CD4-positive, alpha-beta memory T cell (primary cell): Measurements from ENCODE around the gene ALKBH2. TPM values are rescaled to one million over a fixed set of nuclear protein-coding genes. Genes with fewer than 3 reads are reported as not detected.

ENCODE experiments used
- CTCF ChIA-PET: fragments of 350-600 bp; sonication (Branson Sonifier 250); formaldehyde crosslinking; loops from one replicate; lab custom pipeline; 2021; ENCODE audit warnings: inconsistent platforms; ENCODE audit not compliant: partially characterized antibody; lab: Charles Lee
- POLR2A ChIA-PET: fragments of 350-600 bp; sonication (Branson Sonifier 250); formaldehyde crosslinking; loops from one replicate; lab custom pipeline; 2021; ENCODE audit not compliant: partially characterized antibody; lab: Charles Lee
- DNase-seq, 5 donors: peaks; one replicate each; pipeline versions ENCODE4 v3.0.0 to v3.0.0-alpha.2; 2020 to 2022; ENCODE audit warnings: mixed read lengths in 1 of 5
- H3K27ac ChIP-seq: one replicate; pipeline ENCODE4 v1.7.0; 2013; ENCODE audit warnings: low read depth, low read length
- H3K27me3 ChIP-seq: 2 replicates; pipeline ENCODE4 v1.7.0; 2013; ENCODE audit warnings: mild to moderate bottlenecking, low read length, moderate library complexity; ENCODE audit not compliant: insufficient read depth
- H3K36me3 ChIP-seq: 2 replicates; pipeline ENCODE4 v1.7.0; 2013; ENCODE audit warnings: mild to moderate bottlenecking, low read length, moderate library complexity; ENCODE audit not compliant: insufficient read depth
- H3K4me1 ChIP-seq: 2 replicates; pipeline ENCODE4 v1.7.0; 2013; ENCODE audit warnings: mild to moderate bottlenecking, low read length, moderate library complexity; ENCODE audit not compliant: insufficient read depth
- H3K4me3 ChIP-seq, 2 donors: one replicate each; pipeline ENCODE4 v1.7.0; 2013; ENCODE audit warnings: low read length in 2 of 2, mild to moderate bottlenecking in 1 of 2
- H3K9me3 ChIP-seq, 2 donors: one replicate each; pipeline ENCODE4 v1.7.0; 2013; ENCODE audit warnings: low read length in 2 of 2, control low read depth in 1 of 2; ENCODE audit not compliant: control insufficient read depth in 1 of 2
- H3K27ac Mint-ChIP-seq, 7 donors: one replicate each; pipeline ENCODE4 v1.8.0; 2020 to 2021; ENCODE audit warnings: mixed read lengths in 7 of 7, mild to moderate bottlenecking in 6 of 7, inconsistent platforms in 3 of 7, moderate library complexity in 3 of 7
- H3K27me3 Mint-ChIP-seq, 2 donors: one replicate each; pipeline ENCODE4 v1.8.0; 2020 to 2021; ENCODE audit warnings: mixed read lengths in 2 of 2
- H3K36me3 Mint-ChIP-seq, 2 donors: one replicate each; pipeline ENCODE4 v1.8.0; 2020 to 2021; ENCODE audit warnings: mixed read lengths in 2 of 2, inconsistent platforms in 1 of 2, mild to moderate bottlenecking in 1 of 2
- H3K4me1 Mint-ChIP-seq, 4 donors: one replicate each; pipeline ENCODE4 v1.8.0; 2020 to 2021; ENCODE audit warnings: mixed read lengths in 4 of 4, mild to moderate bottlenecking in 1 of 4
- H3K4me3 Mint-ChIP-seq, 8 donors: one replicate each; pipeline ENCODE4 v1.8.0; 2020 to 2021; ENCODE audit warnings: mixed read lengths in 8 of 8, mild to moderate bottlenecking in 7 of 8, moderate library complexity in 6 of 8, inconsistent platforms in 3 of 8
- H3K9me3 Mint-ChIP-seq, 8 donors: one replicate each; pipeline ENCODE4 v1.8.0; 2020 to 2021; ENCODE audit warnings: mixed read lengths in 8 of 8, mild to moderate bottlenecking in 5 of 8, inconsistent platforms in 3 of 8, moderate library complexity in 1 of 8
- intact Hi-C: fragments of 100-400 bp; cut with micrococcal nuclease; formaldehyde crosslinking; loops from one replicate; pipeline ENCODE4 v1.15.1; 2023
- polyA plus RNA-seq, 2 donors: library from polyadenylated mRNA; unstranded; fragments of 300-500 nt; fragmentation: Illumina TruSeq; gene quantifications; one replicate each; pipeline ENCODE4 v1.2.3, GENCODE V29; 2021
- total RNA-seq, 2 experiments: library from RNA; stranded (reverse); gene quantifications; one replicate each; pipeline ENCODE4 v1.2.3, GENCODE V29; 2021

ALKBH2 gene
- total and polyA plus RNA-seq, 4 experiments from 2014 or later = 12.9 to 16.4 (median 14.7) TPM

GRCh38 chr12:109092497-109093021, 713 bp downstream of the ALKBH2 start:
- Histone ChIP-seq H3K9me3 (no peaks in the 10 kb centered on the region), H3K4me1 (peaks cover 26% of the 10 kb centered on the region), H3K27me3 (no peaks in the 10 kb centered on the region), H3K4me3 (peak overlapping the region; percentile 62 to 75), H3K27ac (peak overlapping the region; percentile 60), H3K36me3 (peaks cover 19% of the 10 kb centered on the region)
- intact Hi-C loops = loop anchor here (1.0 to 10.0 kb wide), 9 partner anchors 40 to 1332 kb away; partner anchors contain the start of genes ISCU, PRDM4, SELPLG and SSH1
- Mint-ChIP-seq H3K36me3 (peaks cover 7 to 33% of the 10 kb centered on the region in 2 donors), H3K27me3 (no peaks in the 10 kb centered on the region), H3K9me3 (no peaks in the 10 kb centered on the region), H3K4me1 (peaks cover 21 to 49% (median 30%) of the 10 kb centered on the region in 4 donors), H3K4me3 (peak overlapping the region; percentile 84 to 91 (median 86)), H3K27ac (peak overlapping the region; percentile 86 to 97 (median 95))
- no peak for DNase-seq
- CTCF ChIA-PET = interaction anchor here (0.9 to 4.3 kb wide), 14 partner anchors 8 to 428 kb away, joined by 3 to 57 read pairs (median 7); partner anchors contain the start of gene USP30
- POLR2A ChIA-PET = interaction anchor here (0.9 to 1.8 kb wide), 4 partner anchors 38 to 531 kb away, joined by 4 to 6 read pairs (median 6); partner anchors contain the start of genes ISCU, SART3, SSH1 and USP30

DNA sequence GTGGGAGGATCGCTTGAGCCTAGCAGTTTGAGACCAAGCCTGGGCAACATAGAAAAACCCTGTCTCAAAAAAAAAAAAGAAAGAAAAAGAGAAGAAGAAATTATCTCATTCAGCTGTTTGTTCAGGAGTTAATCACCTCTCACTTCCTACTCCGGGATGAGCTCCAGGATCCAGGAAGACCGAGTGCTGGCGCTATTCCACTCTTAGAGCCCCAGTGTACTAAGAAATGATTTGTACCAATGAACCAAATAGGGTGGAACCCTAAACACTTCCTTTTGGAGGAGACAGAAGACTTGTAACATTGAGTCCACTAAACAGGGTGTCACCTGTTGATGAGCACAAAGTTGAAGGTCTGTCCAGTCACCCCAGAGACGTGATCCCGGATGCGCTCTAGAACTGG, 3.6 kb downstream of the ALKBH2 start:
- H3K4me1 ChIP-seq = peaks cover 22% of the 10 kb centered on the region
- no peaks in the 10 kb centered on the region for H3K9me3 ChIP-seq
- Mint-ChIP-seq H3K27me3 (no peaks in the 10 kb centered on the region), H3K27ac (peak overlapping the region in 3 of 7 donors; percentile 47 to 90 (median 61)), H3K4me1 (peaks cover 20 to 37% (median 28%) of the 10 kb centered on the region in 4 donors), H3K4me3 (no peak overlapping the region), H3K9me3 (no peaks in the 10 kb centered on the region), H3K36me3 (peaks cover 24 to 51% of the 10 kb centered on the region in 2 donors)
- DNase-seq = no peak
- ChIA-PET CTCF (interaction anchor here (1.0 kb wide), 1 partner anchor 9 kb away, joined by 4 read pairs; no protein-coding TSS in a partner anchor), POLR2A (no interaction called here)
- no peaks in the 10 kb centered on the region for H3K27me3 ChIP-seq
- peaks cover 40% of the 10 kb centered on the region for H3K36me3 ChIP-seq
- H3K27ac ChIP-seq = no peak overlapping the region
- intact Hi-C loops = loop anchor here (10.0 kb wide), 1 partner anchor 455 kb away; the partner anchor contains the start of gene SELPLG
- no peak overlapping the region for H3K4me3 ChIP-seq

GRCh38 chr12:109088818-109089217, 4.5 kb downstream of the ALKBH2 start:
- Histone ChIP-seq H3K27ac (no peak overlapping the region), H3K4me1 (peaks cover 21% of the 10 kb centered on the region), H3K36me3 (peaks cover 40% of the 10 kb centered on the region), H3K27me3 (no peaks in the 10 kb centered on the region), H3K4me3 (no peak overlapping the region), H3K9me3 (no peaks in the 10 kb centered on the region)
- H3K9me3 Mint-ChIP-seq = no peaks in the 10 kb centered on the region
- no peak overlapping the region for H3K4me3 Mint-ChIP-seq
- DNase-seq = no peak
- H3K36me3 Mint-ChIP-seq = peaks cover 30 to 52% of the 10 kb centered on the region in 2 donors
- ChIA-PET POLR2A (no interaction called here), CTCF (no interaction called here)
- H3K4me1 Mint-ChIP-seq = peaks cover 16 to 33% (median 23%) of the 10 kb centered on the region in 4 donors
- H3K27me3 Mint-ChIP-seq = no peaks in the 10 kb centered on the region
- H3K27ac Mint-ChIP-seq = peak overlapping the region in 4 of 7 donors; percentile 19 to 76 (median 60)
- intact Hi-C loops = no loop called here

- POLR2A ChIA-PET = interaction anchor here (1.0 to 1.8 kb wide), 2 partner anchors 12 to 34 kb away, joined by 3 to 5 read pairs; partner anchors contain the start of gene USP30
- no peak overlapping the region for H3K4me3 Mint-ChIP-seq
- intact Hi-C loops = no loop called here
- H3K27me3 ChIP-seq = no peaks in the 10 kb centered on the region
- peaks cover 44 to 62% of the 10 kb centered on the region in 2 donors for H3K36me3 Mint-ChIP-seq
- CTCF ChIA-PET = interaction anchor here (0.6 to 1.4 kb wide), 5 partner anchors 8 to 203 kb away, joined by 3 to 4 read pairs (median 3); no protein-coding TSS in a partner anchor
- H3K9me3 ChIP-seq = no peaks in the 10 kb centered on the region
- no peak overlapping the region for H3K27ac ChIP-seq
- no peak overlapping the region for H3K27ac Mint-ChIP-seq
- H3K4me1 ChIP-seq = peaks cover 8% of the 10 kb centered on the region
- peaks cover 6 to 17% (median 10%) of the 10 kb centered on the region in 4 donors for H3K4me1 Mint-ChIP-seq
- no peaks in the 10 kb centered on the region for H3K27me3 Mint-ChIP-seq
- DNase-seq = no peak
- no peaks in the 10 kb centered on the region for H3K9me3 Mint-ChIP-seq
- peaks cover 40% of the 10 kb centered on the region for H3K36me3 ChIP-seq
- H3K4me3 ChIP-seq = no peak overlapping the region
Measured at GRCh38 chr12:109087250-109087649, 6.0 kb downstream of the ALKBH2 start.

DNA sequence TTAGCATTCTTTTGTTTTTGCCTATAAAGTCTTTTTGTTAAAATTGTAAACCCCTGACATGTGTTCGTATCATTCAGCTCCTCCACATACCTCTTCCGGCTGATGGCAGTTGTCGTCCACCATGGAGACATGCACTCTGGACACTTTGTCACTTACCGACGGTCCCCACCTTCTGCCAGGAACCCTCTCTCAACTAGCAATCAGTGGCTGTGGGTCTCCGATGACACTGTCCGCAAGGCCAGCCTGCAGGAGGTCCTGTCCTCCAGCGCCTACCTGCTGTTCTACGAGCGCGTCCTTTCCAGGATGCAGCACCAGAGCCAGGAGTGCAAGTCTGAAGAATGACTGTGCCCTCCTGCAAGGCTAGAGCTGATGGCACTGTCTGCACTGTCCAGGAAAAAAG, 7.7 kb downstream of the ALKBH2 start:
- Histone ChIP-seq H3K9me3 (no peaks in the 10 kb centered on the region), H3K4me1 (no peaks in the 10 kb centered on the region), H3K4me3 (no peak overlapping the region), H3K27me3 (no peaks in the 10 kb centered on the region), H3K36me3 (peaks cover 49% of the 10 kb centered on the region), H3K27ac (no peak overlapping the region)
- Mint-ChIP-seq H3K27ac (peak overlapping the region in 2 of 7 donors; percentile 36 to 73), H3K4me1 (peaks cover 0 to 3% (median 1%) of the 10 kb centered on the region in 4 donors), H3K4me3 (no peak overlapping the region), H3K9me3 (no peaks in the 10 kb centered on the region), H3K27me3 (no peaks in the 10 kb centered on the region), H3K36me3 (peaks cover 56 to 71% of the 10 kb centered on the region in 2 donors)
- ChIA-PET CTCF (no interaction called here), POLR2A (no interaction called here)
- no peak for DNase-seq
- intact Hi-C loops = no loop called here

GRCh38 chr12:109084425-109084824, 8.8 kb downstream of the ALKBH2 start:
- Mint-ChIP-seq H3K9me3 (peaks cover 0 to 8% (median 3%) of the 10 kb centered on the region in 8 donors), H3K27me3 (no peaks in the 10 kb centered on the region), H3K4me1 (no peaks in the 10 kb centered on the region), H3K36me3 (peaks cover 67 to 71% of the 10 kb centered on the region in 2 donors), H3K4me3 (no peak overlapping the region), H3K27ac (no peak overlapping the region)
- Histone ChIP-seq H3K27me3 (no peaks in the 10 kb centered on the region), H3K9me3 (no peaks in the 10 kb centered on the region), H3K4me1 (no peaks in the 10 kb centered on the region), H3K36me3 (peaks cover 43% of the 10 kb centered on the region), H3K27ac (no peak overlapping the region), H3K4me3 (no peak overlapping the region)
- POLR2A ChIA-PET = no interaction called here
- CTCF ChIA-PET = interaction anchor here (1.5 kb wide), 1 partner anchor 8 kb away, joined by 4 read pairs; the partner anchor contains the start of gene ALKBH2
- intact Hi-C loops = no loop called here
- no peak for DNase-seq

DNA sequence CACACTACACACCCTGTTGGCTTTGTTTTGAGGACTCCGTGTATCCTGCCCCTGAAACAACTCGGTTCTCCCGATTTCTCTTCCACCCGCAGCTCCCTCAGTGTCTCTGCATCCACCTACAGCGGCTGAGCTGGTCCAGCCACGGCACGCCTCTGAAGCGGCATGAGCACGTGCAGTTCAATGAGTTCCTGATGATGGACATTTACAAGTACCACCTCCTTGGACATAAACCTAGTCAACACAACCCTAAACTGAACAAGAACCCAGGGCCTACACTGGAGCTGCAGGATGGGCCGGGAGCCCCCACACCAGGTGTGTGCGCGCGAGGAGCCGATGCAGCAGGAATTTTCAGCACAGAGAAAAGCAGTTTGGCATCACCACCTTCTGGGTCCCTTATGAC, 10.5 kb downstream of the ALKBH2 start:
- intact Hi-C loops = no loop called here
- DNase-seq = no peak
- CTCF ChIA-PET = no interaction called here

More for the DNA sequence above, 10.5 kb downstream of the ALKBH2 start:
- H3K9me3 Mint-ChIP-seq = peaks cover 0 to 18% (median 11%) of the 10 kb centered on the region in 8 donors
- H3K27me3 ChIP-seq = no peaks in the 10 kb centered on the region
- H3K4me3 ChIP-seq = no peak overlapping the region
- POLR2A ChIA-PET = no interaction called here
- H3K4me1 ChIP-seq = no peaks in the 10 kb centered on the region
- peaks cover 65 to 79% of the 10 kb centered on the region in 2 donors for H3K36me3 Mint-ChIP-seq
- no peaks in the 10 kb centered on the region for H3K4me1 Mint-ChIP-seq
- H3K27me3 Mint-ChIP-seq = no peaks in the 10 kb centered on the region
- no peak overlapping the region for H3K4me3 Mint-ChIP-seq
- no peak overlapping the region for H3K27ac ChIP-seq
- no peaks in the 10 kb centered on the region for H3K9me3 ChIP-seq
- peaks cover 32% of the 10 kb centered on the region for H3K36me3 ChIP-seq
- no peak overlapping the region for H3K27ac Mint-ChIP-seq
